Measurements from ENCODE around the gene DNAJC8.

GRCh38 chr1:28259934-28260802 is 27.3 kb upstream of the DNAJC8 start:
- TF ChIP-seq CTCF (IDR thresholded peaks at IDR 0.05; ENCODE audit: low read depth, low read length, poor library complexity, severe bottlenecking) (no peak), EZH2phosphoT487 (IDR thresholded peaks at IDR 0.05; ENCODE audit: borderline replicate concordance, low read length) (no peak)

All from DOHH2 (cell line).